B cell (primary cell): ENCODE results near the gene STX2. TPM values are rescaled to one million over a fixed set of nuclear protein-coding genes. Genes with fewer than 3 reads are reported as not detected.

Experiments
- ATAC-seq: fragments of 200-7000 bp; cut with Tn5 transposase; one replicate; pipeline ENCODE4 v1.10.0; 2021; ENCODE audit warnings: low read depth, mild to moderate bottlenecking, moderate number of reproducible peaks, moderate library complexity
- CTCF ChIA-PET: fragments of 350-600 bp; sonication (Branson Sonifier 250); formaldehyde crosslinking; loops from one replicate; lab custom pipeline; 2021; ENCODE audit warnings: antibody characterized with exemption, inconsistent platforms; lab: Charles Lee
- POLR2A ChIA-PET: fragments of 350-600 bp; sonication (Branson Sonifier 250); formaldehyde crosslinking; loops from one replicate; lab custom pipeline; 2021; ENCODE audit warnings: antibody characterized with exemption; lab: Charles Lee
- DNase-seq: peaks from one replicate; pipeline ENCODE4 v3.0.0; 2013
- H2AFZ ChIP-seq: 2 replicates; pipeline ENCODE4 v1.6.1; 2012; ENCODE audit warnings: mild to moderate bottlenecking, low read depth, low read length; ENCODE audit not compliant: insufficient read depth, poor library complexity, severe bottlenecking
- H3K27ac ChIP-seq, 2 donors: 1 replicate in 1 of 2; 2 replicates in 1 of 2; pipeline ENCODE4 v1.5.1; 2012 to 2013; ENCODE audit warnings: low read length in 2 of 2, mild to moderate bottlenecking in 2 of 2, moderate library complexity in 1 of 2
- H3K27me3 ChIP-seq, 4 experiments: fragments of 200-600 bp in 1 of 4; sonication (generic) in 1 of 4; replicated peaks in 1 of 4; 1 replicate in 2 of 4; 2 replicates in 2 of 4; pipeline versions ENCODE4 v1.6.1 to v1.7.0; 2013 to 2016; ENCODE audit warnings: low read length in 3 of 4, mild to moderate bottlenecking in 2 of 4, mixed read lengths in 1 of 4, moderate library complexity in 1 of 4; ENCODE audit not compliant: insufficient read depth in 4 of 4, control insufficient read depth in 3 of 4; ENCODE audit errors: control extremely low read depth in 1 of 4
- H3K36me3 ChIP-seq, 2 experiments: replicated peaks in 1 of 2; 1 replicate in 1 of 2; 2 replicates in 1 of 2; pipeline versions ENCODE4 v1.6.1 to v1.7.1; 2013; ENCODE audit warnings: low read length in 1 of 2; ENCODE audit not compliant: insufficient read depth in 2 of 2, control insufficient read depth in 1 of 2; ENCODE audit errors: control extremely low read depth in 1 of 2, extremely low read depth in 1 of 2
- H3K4me1 ChIP-seq, 2 donors: fragments of 200-600 bp in 1 of 2; sonication (generic) in 1 of 2; 1 replicate in 1 of 2; 2 replicates in 1 of 2; pipeline versions ENCODE4 v1.5.1 to v1.6.1; 2013 to 2017; ENCODE audit warnings: low read length in 2 of 2; ENCODE audit not compliant: control insufficient read depth in 2 of 2, insufficient read depth in 2 of 2
- H3K4me2 ChIP-seq: replicated peaks from 2 replicates; pipeline ENCODE3; 2012; ENCODE audit warnings: mild to moderate bottlenecking, low read depth, low read length; ENCODE audit not compliant: poor library complexity, severe bottlenecking
- H3K4me3 ChIP-seq, 5 experiments: fragments of 200-600 bp in 1 of 5; sonication (generic) in 1 of 5; 1 replicate in 3 of 5; 2 replicates in 2 of 5; pipeline versions ENCODE4 v1.5.1 to v1.7.0; 2011 to 2016; ENCODE audit warnings: low read length in 4 of 5, mild to moderate bottlenecking in 4 of 5, low read depth in 2 of 5, control low read depth in 1 of 5, moderate library complexity in 1 of 5; ENCODE audit not compliant: insufficient read depth in 1 of 5; ENCODE audit errors: control extremely low read depth in 1 of 5, extremely low read depth in 1 of 5
- H3K79me2 ChIP-seq: fragments of 200-600 bp; sonication (generic); one replicate; pipeline ENCODE4 v1.6.0; 2016; ENCODE audit warnings: low read length; ENCODE audit not compliant: control insufficient read depth, insufficient read depth
- H3K9ac ChIP-seq: fragments of 200-600 bp; sonication (generic); 2 replicates; pipeline ENCODE4 v1.6.1; 2017; ENCODE audit warnings: mild to moderate bottlenecking, low read length, moderate library complexity
- H3K9me3 ChIP-seq, 3 donors: one replicate each; pipeline versions ENCODE4 v1.6.1 to v1.7.1; 2013; ENCODE audit warnings: low read length in 2 of 3; ENCODE audit not compliant: control insufficient read depth in 2 of 3, insufficient read depth in 1 of 3; ENCODE audit errors: control extremely low read depth in 1 of 3
- H4K20me1 ChIP-seq: 2 replicates; pipeline ENCODE4 v1.6.0; 2012; ENCODE audit warnings: mild to moderate bottlenecking, low read length; ENCODE audit not compliant: insufficient read depth, control insufficient read depth, poor library complexity, severe bottlenecking
- H3K27ac Mint-ChIP-seq: one replicate; pipeline ENCODE4 v1.8.0; 2021; ENCODE audit warnings: mixed read lengths
- H3K27me3 Mint-ChIP-seq: one replicate; pipeline ENCODE4 v1.8.0; 2021; ENCODE audit warnings: mixed read lengths
- H3K4me1 Mint-ChIP-seq: one replicate; pipeline ENCODE4 v1.8.0; 2021; ENCODE audit warnings: mixed read lengths
- H3K4me3 Mint-ChIP-seq: one replicate; pipeline ENCODE4 v1.8.0; 2021; ENCODE audit warnings: mixed read lengths
- H3K9me3 Mint-ChIP-seq: one replicate; pipeline ENCODE4 v1.8.0; 2022; ENCODE audit warnings: mixed read lengths; ENCODE audit not compliant: insufficient read depth
- CTCF ChIP-seq: fragments of 200-600 bp; IDR thresholded peaks from one replicate; pipeline ENCODE4 v1.8.0; 2022; ENCODE audit warnings: antibody characterized with exemption, mild to moderate bottlenecking
- EZH2 ChIP-seq: IDR thresholded peaks from 2 replicates; pipeline ENCODE4 v1.6.1; 2012; ENCODE audit warnings: borderline replicate concordance, low read depth, mild to moderate bottlenecking, moderate library complexity, low read length; ENCODE audit not compliant: insufficient read depth, poor library complexity, severe bottlenecking
- WGBS: methylation state at CpG from one replicate; pipeline ENCODE4 v1.1.5; 2013; ENCODE audit warnings: missing lambda C conversion rate; ENCODE audit not compliant: insufficient coverage; 5-methylcytosine and 5-hydroxymethylcytosine counted together
- intact Hi-C: fragments of 100-400 bp; cut with micrococcal nuclease; formaldehyde crosslinking; loops from one replicate; pipeline ENCODE4 v1.10.0; 2022
- polyA plus RNA-seq: library from polyadenylated mRNA; depleted of rRNA; stranded (reverse); fragments of >200 nt; gene quantifications from 2 replicates; pipeline ENCODE4 v1.2.3, GENCODE V29; 2012
- total RNA-seq, 2 donors: library from RNA; stranded (reverse); fragments of 120-200 nt in 1 of 2; gene quantifications; 1 replicate in 1 of 2; 2 replicates in 1 of 2; pipeline versions ENCODE4 v1.2.3 to v1.2.4, GENCODE V29; 2013 to 2022

Gene STX2
- total and polyA plus RNA-seq, 2 donors (not counting 1 experiment from before 2014, with no cell fraction given): 12.7 to 19.8 TPM

GRCh38 chr12:130816097-130816496 lies 23.0 kb downstream of the STX2 start:
- Histone ChIP-seq H3K4me3 (no peak overlapping the region), H4K20me1 (no peaks in the 10 kb centered on the region), H3K4me2 (no peak overlapping the region), H2AFZ (no peak overlapping the region), H3K36me3 (no peaks in the 10 kb centered on the region), H3K27me3 (no peaks in the 10 kb centered on the region), H3K79me2 (no peaks in the 10 kb centered on the region), H3K9ac (no peak overlapping the region), H3K27ac (no peak overlapping the region), H3K4me1 (peaks cover 3 to 11% of the 10 kb centered on the region in 2 donors), H3K9me3 (peaks cover 0 to 5% (median 0%) of the 10 kb centered on the region in 3 donors)
- Mint-ChIP-seq H3K9me3 (no peaks in the 10 kb centered on the region), H3K4me3 (no peak overlapping the region), H3K27me3 (no peaks in the 10 kb centered on the region), H3K27ac (no peak overlapping the region), H3K4me1 (peaks cover 20% of the 10 kb centered on the region)
- TF ChIP-seq CTCF: no peak
- TF ChIP-seq EZH2: no peak
- ChIA-PET CTCF (interaction anchor here (1.0 to 1.1 kb wide), 2 partner anchors 11 to 54 kb away, joined by 3 read pairs; no protein-coding TSS in a partner anchor), POLR2A (interaction anchor here (0.7 kb wide), 1 partner anchor 21 kb away, joined by 3 read pairs; no protein-coding TSS in a partner anchor)
- intact Hi-C loops: loop anchor here (10.0 kb wide), 1 partner anchor 59 kb away; the partner anchor contains the start of gene RAN
- ATAC-seq (no peak), DNase-seq (no peak)
- 86% methylated on average over 13 of the region's 14 CpGs for WGBS

- Histone ChIP-seq H3K4me1 (peaks cover 3 to 11% of the 10 kb centered on the region in 2 donors), H3K79me2 (no peaks in the 10 kb centered on the region), H3K27ac (no peak overlapping the region), H3K4me2 (no peak overlapping the region), H3K36me3 (peaks cover 0 to 3% of the 10 kb centered on the region in 2 experiments), H3K27me3 (no peaks in the 10 kb centered on the region), H2AFZ (no peak overlapping the region), H3K4me3 (no peak overlapping the region), H3K9ac (no peak overlapping the region), H3K9me3 (peaks cover 0 to 5% (median 0%) of the 10 kb centered on the region in 3 donors), H4K20me1 (no peaks in the 10 kb centered on the region)
- POLR2A ChIA-PET: interaction anchor here (0.7 kb wide), 1 partner anchor 70 kb away, joined by 8 read pairs; no protein-coding TSS in a partner anchor
- peak overlapping the region; percentile 37 for H3K4me3 Mint-ChIP-seq
- ATAC-seq (peak; percentile 19), DNase-seq (peak; percentile 34)
- 88% methylated on average over 13 of the region's 14 CpGs for WGBS
- peaks cover 20% of the 10 kb centered on the region for H3K4me1 Mint-ChIP-seq
- CTCF ChIA-PET: interaction anchor here (1.0 to 1.1 kb wide), 3 partner anchors 12 to 55 kb away, joined by 3 read pairs; no protein-coding TSS in a partner anchor
- TF ChIP-seq EZH2 (no peak), CTCF (no peak)
- intact Hi-C loops: loop anchor here (10.0 kb wide), 1 partner anchor 60 kb away; the partner anchor contains the start of gene RAN
- peak overlapping the region; percentile 10 for H3K27ac Mint-ChIP-seq
- no peaks in the 10 kb centered on the region for H3K9me3 Mint-ChIP-seq
- no peaks in the 10 kb centered on the region for H3K27me3 Mint-ChIP-seq
These were observed 23.9 kb downstream of the STX2 start for GRCh38 chr12:130815028-130815741.
